Measurements from ENCODE around the gene KLHL12. TPM values are rescaled to one million over a fixed set of nuclear protein-coding genes. Genes with fewer than 3 reads are reported as not detected.

Gene KLHL12
- total RNA-seq, 1 donor from 2014 or later = 24.9 TPM

DNA sequence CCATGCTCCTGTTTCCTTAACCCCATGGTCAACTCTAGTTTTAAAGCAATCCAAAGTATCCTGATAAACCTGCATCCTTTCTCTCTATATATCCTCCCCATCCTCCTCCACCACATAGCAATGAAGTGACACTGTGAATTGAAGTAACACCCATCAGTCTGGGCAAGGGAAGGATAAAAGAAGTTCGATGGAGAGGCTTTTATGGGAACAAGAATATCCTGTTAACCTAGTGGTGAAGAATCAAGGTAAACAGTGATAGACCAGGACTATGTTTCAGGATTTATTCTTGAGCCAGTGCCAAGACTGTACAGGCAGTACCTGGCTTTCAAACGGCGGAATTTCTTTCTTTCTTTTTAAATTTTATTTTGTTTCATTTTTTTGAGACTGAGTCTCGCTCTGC lies 55.7 kb downstream of the KLHL12 start:
- H3K27ac ChIP-seq (ENCODE audit: low read depth, low read length) = no peak overlapping the region
- H3K9ac ChIP-seq (ENCODE audit: low read length) = no peak overlapping the region
- Mint-ChIP-seq H3K4me3 (ENCODE audit: unreplicated experiment) (no peak overlapping the region), H3K27ac (ENCODE audit: unreplicated experiment) (no peak overlapping the region), H3K36me3 (ENCODE audit: low read depth, unreplicated experiment) (peaks cover 3% of the 10 kb centered on the region), H3K9me3 (ENCODE audit: unreplicated experiment) (no peaks in the 10 kb centered on the region), H3K27me3 (ENCODE audit: low read depth, unreplicated experiment) (peaks cover 5% of the 10 kb centered on the region), H3K4me1 (ENCODE audit: low read depth, unreplicated experiment) (no peaks in the 10 kb centered on the region)
- H3K27me3 ChIP-seq (ENCODE audit: insufficient read depth, low read length) = no peaks in the 10 kb centered on the region
- no peaks in the 10 kb centered on the region for H3K4me1 ChIP-seq (ENCODE audit: insufficient read depth, low read length)
- no peak for DNase-seq (ENCODE audit: low read depth)
- H3K79me2 ChIP-seq (ENCODE audit: insufficient read depth, low read length) = no peaks in the 10 kb centered on the region
- FAIRE-seq = no peak
- no peak overlapping the region for H2AFZ ChIP-seq (ENCODE audit: low read depth, low read length)
- no peaks in the 10 kb centered on the region for H3K36me3 ChIP-seq (ENCODE audit: insufficient read depth, low read length)
- TF ChIP-seq, protein P1, sequence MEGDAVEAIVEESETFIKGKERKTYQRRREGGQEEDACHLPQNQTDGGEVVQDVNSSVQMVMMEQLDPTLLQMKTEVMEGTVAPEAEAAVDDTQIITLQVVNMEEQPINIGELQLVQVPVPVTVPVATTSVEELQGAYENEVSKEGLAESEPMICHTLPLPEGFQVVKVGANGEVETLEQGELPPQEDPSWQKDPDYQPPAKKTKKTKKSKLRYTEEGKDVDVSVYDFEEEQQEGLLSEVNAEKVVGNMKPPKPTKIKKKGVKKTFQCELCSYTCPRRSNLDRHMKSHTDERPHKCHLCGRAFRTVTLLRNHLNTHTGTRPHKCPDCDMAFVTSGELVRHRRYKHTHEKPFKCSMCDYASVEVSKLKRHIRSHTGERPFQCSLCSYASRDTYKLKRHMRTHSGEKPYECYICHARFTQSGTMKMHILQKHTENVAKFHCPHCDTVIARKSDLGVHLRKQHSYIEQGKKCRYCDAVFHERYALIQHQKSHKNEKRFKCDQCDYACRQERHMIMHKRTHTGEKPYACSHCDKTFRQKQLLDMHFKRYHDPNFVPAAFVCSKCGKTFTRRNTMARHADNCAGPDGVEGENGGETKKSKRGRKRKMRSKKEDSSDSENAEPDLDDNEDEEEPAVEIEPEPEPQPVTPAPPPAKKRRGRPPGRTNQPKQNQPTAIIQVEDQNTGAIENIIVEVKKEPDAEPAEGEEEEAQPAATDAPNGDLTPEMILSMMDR (IDR thresholded peaks at IDR 0.05; ENCODE audit: insufficient read depth, low read depth, low read length) = no peak
- TF ChIP-seq EZH2 (IDR thresholded peaks at IDR 0.05; ENCODE audit: insufficient read depth, low read length) = no peak
- H4K20me1 ChIP-seq (ENCODE audit: insufficient read depth, low read length) = no peaks in the 10 kb centered on the region
- no peak overlapping the region for H3K4me3 ChIP-seq (ENCODE audit: insufficient read depth, low read depth, low read length)
- H3K9me3 ChIP-seq (ENCODE audit: insufficient read depth, low read depth, low read length) = no peaks in the 10 kb centered on the region
- no peak overlapping the region for H3K4me2 ChIP-seq (ENCODE audit: low read length)

DNA sequence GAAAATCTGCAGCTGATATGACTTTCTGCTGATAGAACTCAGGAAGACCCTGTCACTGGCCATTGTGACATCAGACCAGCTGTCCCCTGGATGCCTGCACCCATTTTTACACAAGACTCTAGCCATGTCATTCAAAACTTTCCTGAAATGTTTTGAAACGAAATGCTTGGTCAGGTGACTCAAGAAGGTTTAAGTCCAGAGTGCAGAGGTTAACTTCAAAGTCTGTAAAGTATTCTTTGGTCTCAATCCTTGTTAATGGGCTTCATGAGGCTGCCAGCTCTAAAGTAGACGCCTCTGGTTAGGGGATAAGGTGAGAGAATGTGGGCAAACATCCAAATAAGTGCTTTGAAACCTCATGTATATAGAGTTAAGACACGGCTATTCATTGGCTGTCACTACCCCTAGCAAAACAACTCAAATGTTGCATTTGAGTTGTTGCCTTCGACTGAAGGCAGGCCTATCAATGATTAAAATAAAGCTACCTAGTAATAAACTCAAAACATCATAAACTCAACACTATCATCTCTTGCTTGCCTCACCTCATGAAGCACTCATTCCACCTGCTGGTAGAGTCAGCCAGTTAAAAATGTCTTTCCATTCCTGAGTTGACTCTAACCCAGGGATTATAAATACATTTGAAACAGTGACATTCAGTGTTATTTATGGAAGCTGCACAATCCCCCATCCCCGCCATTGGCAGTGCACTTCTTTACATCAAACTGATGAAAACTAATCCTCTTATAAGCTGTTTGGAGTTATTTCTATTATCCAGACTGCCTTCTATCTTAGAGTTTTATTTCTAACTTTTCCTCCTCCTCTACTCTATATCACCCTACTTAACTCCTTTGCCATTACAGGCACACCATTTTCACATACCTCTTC lies 64.1 kb downstream of the KLHL12 start:
- H3K4me2 ChIP-seq (ENCODE audit: low read length) = no peak overlapping the region
- H3K9me3 Mint-ChIP-seq (ENCODE audit: unreplicated experiment) = no peaks in the 10 kb centered on the region

More for the DNA sequence above, 64.1 kb downstream of the KLHL12 start:
- peaks cover 5% of the 10 kb centered on the region for H3K4me1 Mint-ChIP-seq (ENCODE audit: low read depth, unreplicated experiment)
- Histone ChIP-seq H3K27me3 (ENCODE audit: insufficient read depth, low read length) (no peaks in the 10 kb centered on the region), H2AFZ (ENCODE audit: low read depth, low read length) (no peak overlapping the region), H3K9me3 (ENCODE audit: insufficient read depth, low read depth, low read length) (no peaks in the 10 kb centered on the region), H3K27ac (ENCODE audit: low read depth, low read length) (no peak overlapping the region), H3K79me2 (ENCODE audit: insufficient read depth, low read length) (no peaks in the 10 kb centered on the region), H3K4me1 (ENCODE audit: insufficient read depth, low read length) (peaks cover 8% of the 10 kb centered on the region), H4K20me1 (ENCODE audit: insufficient read depth, low read length) (no peaks in the 10 kb centered on the region), H3K9ac (ENCODE audit: low read length) (no peak overlapping the region), H3K36me3 (ENCODE audit: insufficient read depth, low read length) (no peaks in the 10 kb centered on the region), H3K4me3 (ENCODE audit: insufficient read depth, low read depth, low read length) (no peak overlapping the region)
- no peak overlapping the region for H3K27ac Mint-ChIP-seq (ENCODE audit: unreplicated experiment)
- no peak for TF ChIP-seq EZH2 (IDR thresholded peaks at IDR 0.05; ENCODE audit: insufficient read depth, low read length)
- TF ChIP-seq, protein P1 (IDR thresholded peaks at IDR 0.05; ENCODE audit: insufficient read depth, low read depth, low read length) = no peak
- DNase-seq (ENCODE audit: low read depth) (no peak), FAIRE-seq (no peak)
- H3K4me3 Mint-ChIP-seq (ENCODE audit: unreplicated experiment) = no peak overlapping the region
- peaks cover 16% of the 10 kb centered on the region for H3K27me3 Mint-ChIP-seq (ENCODE audit: low read depth, unreplicated experiment)
- H3K36me3 Mint-ChIP-seq (ENCODE audit: low read depth, unreplicated experiment) = no peaks in the 10 kb centered on the region

Measured in astrocyte (in vitro differentiated cells and primary cell).